K562 (cell line): ENCODE data around the gene HPS4. TPM values are rescaled to one million over a fixed set of nuclear protein-coding genes. Genes with fewer than 3 reads are reported as not detected.
A peak's percentile ranks its signal among the peaks of the same experiment; 100 is the strongest.

ENCODE experiments used
- polyA plus RNA-seq, 8 experiments: library from polyadenylated mRNA; depleted of rRNA in 4 of 8; stranded (reverse) in 5 of 8; unstranded in 3 of 8; fragments of >200 nt; fragmentation: Nextera tagmentation in 2 of 8; fragmentation: Illumina TruSeq in 1 of 8; extraction: Ambion mirVana in 2 of 8; extraction: Trizol in 1 of 8; gene quantifications; 2 replicates each; pipeline versions ENCODE4 v1.2.1 to v1.2.3, GENCODE V29; 2011 to 2014; ENCODE audit warnings: inconsistent platforms in 1 of 8, missing spikeins in 1 of 8
- total RNA-seq, 7 experiments: library from RNA; depleted of rRNA in 6 of 7; stranded (reverse); fragments of >200 nt in 6 of 7; fragmentation: Illumina TruSeq in 2 of 7; extraction: Trizol in 2 of 7; gene quantifications; 2 replicates each; pipeline versions ENCODE4 v1.2.1 to v1.2.3, GENCODE V29; 2011 to 2021; ENCODE audit warnings: low replicate concordance in 1 of 7
- TF ChIP-seq, protein P1 (sequence below): fragments of 450-650 bp; IDR thresholded peaks from 2 replicates; pipeline ENCODE4 v1.6.1; 2017; ENCODE audit warnings: antibody characterized with exemption, mild to moderate bottlenecking
- TF ChIP-seq, protein P2 (sequence below), 3 experiments: IDR thresholded peaks in 2 of 3; conservative IDR thresholded peaks in 1 of 3; 2 replicates each; pipeline ENCODE4 v1.5.1; 2011 to 2012; ENCODE audit warnings: low read length in 3 of 3, mild to moderate bottlenecking in 3 of 3, control low read depth in 2 of 3, improper control_type of control experiment in 1 of 3, inconsistent platforms in 1 of 3, low read depth in 1 of 3, mixed read lengths in 1 of 3, moderate library complexity in 1 of 3; ENCODE audit not compliant: insufficient read depth in 2 of 3

Gene HPS4
- total and polyA plus RNA-seq, 9 of the 15 experiments (the other 6 are each of a cell fraction or from before 2014, with no cell fraction given), result 12.8 to 29.2 (median 25.3) TPM

DNA sequence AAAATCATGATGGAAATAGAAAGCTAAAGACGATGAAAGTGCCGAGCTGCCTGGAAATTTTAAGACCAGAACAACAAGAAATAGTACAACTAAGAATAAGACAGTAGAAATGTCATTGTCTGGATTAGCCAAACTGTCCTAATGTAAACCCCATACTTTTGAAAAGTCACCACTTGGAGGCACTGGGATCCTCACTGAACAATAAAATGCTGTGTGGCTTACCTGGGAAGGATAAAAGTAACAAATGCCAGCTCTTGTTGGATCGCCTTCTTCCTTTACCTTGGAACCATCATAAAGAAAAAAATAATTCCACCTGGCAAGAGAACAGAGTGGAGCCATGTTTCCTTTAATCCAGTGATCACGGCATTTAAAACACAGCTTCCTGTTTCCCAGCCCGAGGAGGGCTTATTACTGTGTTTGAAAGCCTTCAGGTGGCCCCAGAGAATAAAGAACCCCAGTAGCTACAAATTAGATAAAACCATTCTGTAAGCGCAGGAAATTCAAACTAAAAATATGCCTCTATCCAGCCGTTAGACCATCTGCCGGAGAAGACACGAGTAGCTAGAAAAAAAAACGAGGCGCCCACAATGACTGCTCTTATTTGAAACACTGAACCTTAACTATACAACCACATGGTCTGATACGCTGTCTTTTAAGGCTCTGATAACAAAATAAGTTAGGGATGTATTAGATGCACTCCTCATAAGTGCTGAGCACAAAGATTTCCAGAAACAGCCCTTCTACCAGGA is 4.4 kb downstream of the HPS4 start (continued):
- TF ChIP-seq, protein P1, sequence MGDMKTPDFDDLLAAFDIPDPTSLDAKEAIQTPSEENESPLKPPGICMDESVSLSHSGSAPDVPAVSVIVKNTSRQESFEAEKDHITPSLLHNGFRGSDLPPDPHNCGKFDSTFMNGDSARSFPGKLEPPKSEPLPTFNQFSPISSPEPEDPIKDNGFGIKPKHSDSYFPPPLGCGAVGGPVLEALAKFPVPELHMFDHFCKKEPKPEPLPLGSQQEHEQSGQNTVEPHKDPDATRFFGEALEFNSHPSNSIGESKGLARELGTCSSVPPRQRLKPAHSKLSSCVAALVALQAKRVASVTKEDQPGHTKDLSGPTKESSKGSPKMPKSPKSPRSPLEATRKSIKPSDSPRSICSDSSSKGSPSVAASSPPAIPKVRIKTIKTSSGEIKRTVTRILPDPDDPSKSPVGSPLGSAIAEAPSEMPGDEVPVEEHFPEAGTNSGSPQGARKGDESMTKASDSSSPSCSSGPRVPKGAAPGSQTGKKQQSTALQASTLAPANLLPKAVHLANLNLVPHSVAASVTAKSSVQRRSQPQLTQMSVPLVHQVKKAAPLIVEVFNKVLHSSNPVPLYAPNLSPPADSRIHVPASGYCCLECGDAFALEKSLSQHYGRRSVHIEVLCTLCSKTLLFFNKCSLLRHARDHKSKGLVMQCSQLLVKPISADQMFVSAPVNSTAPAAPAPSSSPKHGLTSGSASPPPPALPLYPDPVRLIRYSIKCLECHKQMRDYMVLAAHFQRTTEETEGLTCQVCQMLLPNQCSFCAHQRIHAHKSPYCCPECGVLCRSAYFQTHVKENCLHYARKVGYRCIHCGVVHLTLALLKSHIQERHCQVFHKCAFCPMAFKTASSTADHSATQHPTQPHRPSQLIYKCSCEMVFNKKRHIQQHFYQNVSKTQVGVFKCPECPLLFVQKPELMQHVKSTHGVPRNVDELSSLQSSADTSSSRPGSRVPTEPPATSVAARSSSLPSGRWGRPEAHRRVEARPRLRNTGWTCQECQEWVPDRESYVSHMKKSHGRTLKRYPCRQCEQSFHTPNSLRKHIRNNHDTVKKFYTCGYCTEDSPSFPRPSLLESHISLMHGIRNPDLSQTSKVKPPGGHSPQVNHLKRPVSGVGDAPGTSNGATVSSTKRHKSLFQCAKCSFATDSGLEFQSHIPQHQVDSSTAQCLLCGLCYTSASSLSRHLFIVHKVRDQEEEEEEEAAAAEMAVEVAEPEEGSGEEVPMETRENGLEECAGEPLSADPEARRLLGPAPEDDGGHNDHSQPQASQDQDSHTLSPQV, result peak; percentile 49
- TF ChIP-seq, protein P2, sequence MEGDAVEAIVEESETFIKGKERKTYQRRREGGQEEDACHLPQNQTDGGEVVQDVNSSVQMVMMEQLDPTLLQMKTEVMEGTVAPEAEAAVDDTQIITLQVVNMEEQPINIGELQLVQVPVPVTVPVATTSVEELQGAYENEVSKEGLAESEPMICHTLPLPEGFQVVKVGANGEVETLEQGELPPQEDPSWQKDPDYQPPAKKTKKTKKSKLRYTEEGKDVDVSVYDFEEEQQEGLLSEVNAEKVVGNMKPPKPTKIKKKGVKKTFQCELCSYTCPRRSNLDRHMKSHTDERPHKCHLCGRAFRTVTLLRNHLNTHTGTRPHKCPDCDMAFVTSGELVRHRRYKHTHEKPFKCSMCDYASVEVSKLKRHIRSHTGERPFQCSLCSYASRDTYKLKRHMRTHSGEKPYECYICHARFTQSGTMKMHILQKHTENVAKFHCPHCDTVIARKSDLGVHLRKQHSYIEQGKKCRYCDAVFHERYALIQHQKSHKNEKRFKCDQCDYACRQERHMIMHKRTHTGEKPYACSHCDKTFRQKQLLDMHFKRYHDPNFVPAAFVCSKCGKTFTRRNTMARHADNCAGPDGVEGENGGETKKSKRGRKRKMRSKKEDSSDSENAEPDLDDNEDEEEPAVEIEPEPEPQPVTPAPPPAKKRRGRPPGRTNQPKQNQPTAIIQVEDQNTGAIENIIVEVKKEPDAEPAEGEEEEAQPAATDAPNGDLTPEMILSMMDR (IDR thresholded peaks at IDR 0.05 in 2 of 3, conservative IDR thresholded peaks at IDR 0.05 in 1 of 3; ENCODE audit: insufficient read depth in 2 of 3, low read depth in 1 of 3, low read length in 3 of 3), result peak in 2 of 3 experiments; percentile 14 to 24; a peak in 1 of 6 replicates
- TF ChIP-seq, all 486 proteins: peak for 14
